ENCODE results near the gene TREML2.

The TREML2 gene

GRCh38 chr6:41182069-41183034, 18.6 kb downstream of the TREML2 start:
- H3K4me1 ChIP-seq (ENCODE audit: low read length): no peaks in the 10 kb centered on the region
- TF ChIP-seq EZH2 (optimal IDR thresholded peaks at IDR 0.05; ENCODE audit: low read depth, low read length) (no peak), CTCF (IDR thresholded peaks at IDR 0.05; ENCODE audit: low read length) (peak; percentile 73)
- no peaks in the 10 kb centered on the region for H4K20me1 ChIP-seq (ENCODE audit: insufficient read depth, low read length)
- no peaks in the 10 kb centered on the region for H3F3A ChIP-seq (ENCODE audit: insufficient read depth, low read length)
- H3K4me2 ChIP-seq (ENCODE audit: low read depth, low read length): no peak overlapping the region
- DNase-seq: peak; percentile 59
- no peaks in the 10 kb centered on the region for H3K79me2 ChIP-seq (ENCODE audit: low read length)
- H3K27me3 ChIP-seq (replicated peaks; ENCODE audit: insufficient read depth, low read length): no peaks in the 10 kb centered on the region
- H3K27ac ChIP-seq (ENCODE audit: low read length): no peak overlapping the region
- no peaks in the 10 kb centered on the region for H3K9me2 ChIP-seq (replicated peaks; ENCODE audit: insufficient read depth, low read length)
- H3K4me3 ChIP-seq (ENCODE audit: low read length): no peak overlapping the region
- no peak overlapping the region for H2AFZ ChIP-seq (ENCODE audit: low read length)
- H3K9ac ChIP-seq (ENCODE audit: low read length): no peak overlapping the region
- no peaks in the 10 kb centered on the region for H3K36me3 ChIP-seq (replicated peaks; ENCODE audit: insufficient read depth, low read length)
- no peaks in the 10 kb centered on the region for H3K9me3 ChIP-seq (replicated peaks; ENCODE audit: insufficient read depth, low read length)

GRCh38 chr6:41181566-41181965, 19.4 kb downstream of the TREML2 start:
- H3K9ac ChIP-seq (ENCODE audit: low read length): no peak overlapping the region
- no peaks in the 10 kb centered on the region for H3K9me2 ChIP-seq (replicated peaks; ENCODE audit: insufficient read depth, low read length)
- no peak overlapping the region for H3K4me2 ChIP-seq (ENCODE audit: low read depth, low read length)
- no peaks in the 10 kb centered on the region for H3K4me1 ChIP-seq (ENCODE audit: low read length)
- no peaks in the 10 kb centered on the region for H3K27me3 ChIP-seq (replicated peaks; ENCODE audit: insufficient read depth, low read length)
- no peaks in the 10 kb centered on the region for H3F3A ChIP-seq (ENCODE audit: insufficient read depth, low read length)
- no peaks in the 10 kb centered on the region for H3K9me3 ChIP-seq (replicated peaks; ENCODE audit: insufficient read depth, low read length)
- H4K20me1 ChIP-seq (ENCODE audit: insufficient read depth, low read length): no peaks in the 10 kb centered on the region
- no peaks in the 10 kb centered on the region for H3K36me3 ChIP-seq (replicated peaks; ENCODE audit: insufficient read depth, low read length)
- no peak overlapping the region for H2AFZ ChIP-seq (ENCODE audit: low read length)
- DNase-seq: no peak
- TF ChIP-seq EZH2phosphoT487 (IDR thresholded peaks at IDR 0.05; ENCODE audit: low read length): no peak
- no peak for TF ChIP-seq CTCF (IDR thresholded peaks at IDR 0.05; ENCODE audit: low read length)
- TF ChIP-seq EZH2 (optimal IDR thresholded peaks at IDR 0.05; ENCODE audit: low read depth, low read length): no peak
- H3K27ac ChIP-seq (ENCODE audit: low read length): no peak overlapping the region
- no peaks in the 10 kb centered on the region for H3K79me2 ChIP-seq (ENCODE audit: low read length)
- H3K4me3 ChIP-seq (ENCODE audit: low read length): no peak overlapping the region

- Histone ChIP-seq H2AFZ (ENCODE audit: low read length) (no peak overlapping the region), H3K9me3 (replicated peaks; ENCODE audit: insufficient read depth, low read length) (no peaks in the 10 kb centered on the region), H3K9me2 (replicated peaks; ENCODE audit: insufficient read depth, low read length) (no peaks in the 10 kb centered on the region), H3K9ac (ENCODE audit: low read length) (no peak overlapping the region), H3K4me3 (ENCODE audit: low read length) (no peak overlapping the region), H3K4me1 (ENCODE audit: low read length) (no peaks in the 10 kb centered on the region), H3K27ac (ENCODE audit: low read length) (no peak overlapping the region), H3K79me2 (ENCODE audit: low read length) (no peaks in the 10 kb centered on the region), H3K36me3 (replicated peaks; ENCODE audit: insufficient read depth, low read length) (no peaks in the 10 kb centered on the region), H4K20me1 (ENCODE audit: insufficient read depth, low read length) (no peaks in the 10 kb centered on the region), H3K27me3 (replicated peaks; ENCODE audit: insufficient read depth, low read length) (no peaks in the 10 kb centered on the region), H3F3A (ENCODE audit: insufficient read depth, low read length) (no peaks in the 10 kb centered on the region), H3K4me2 (ENCODE audit: low read depth, low read length) (no peak overlapping the region)
- DNase-seq: no peak
- TF ChIP-seq CTCF (IDR thresholded peaks at IDR 0.05; ENCODE audit: low read length) (no peak), EZH2 (optimal IDR thresholded peaks at IDR 0.05; ENCODE audit: low read depth, low read length) (no peak), EZH2phosphoT487 (IDR thresholded peaks at IDR 0.05; ENCODE audit: low read length) (no peak)
Observed at GRCh38 chr6:41179163-41179562, 21.8 kb downstream of the TREML2 start.

All from MM.1S (cell line).